ENCODE results near the gene UBXN11.

Gene UBXN11

DNA sequence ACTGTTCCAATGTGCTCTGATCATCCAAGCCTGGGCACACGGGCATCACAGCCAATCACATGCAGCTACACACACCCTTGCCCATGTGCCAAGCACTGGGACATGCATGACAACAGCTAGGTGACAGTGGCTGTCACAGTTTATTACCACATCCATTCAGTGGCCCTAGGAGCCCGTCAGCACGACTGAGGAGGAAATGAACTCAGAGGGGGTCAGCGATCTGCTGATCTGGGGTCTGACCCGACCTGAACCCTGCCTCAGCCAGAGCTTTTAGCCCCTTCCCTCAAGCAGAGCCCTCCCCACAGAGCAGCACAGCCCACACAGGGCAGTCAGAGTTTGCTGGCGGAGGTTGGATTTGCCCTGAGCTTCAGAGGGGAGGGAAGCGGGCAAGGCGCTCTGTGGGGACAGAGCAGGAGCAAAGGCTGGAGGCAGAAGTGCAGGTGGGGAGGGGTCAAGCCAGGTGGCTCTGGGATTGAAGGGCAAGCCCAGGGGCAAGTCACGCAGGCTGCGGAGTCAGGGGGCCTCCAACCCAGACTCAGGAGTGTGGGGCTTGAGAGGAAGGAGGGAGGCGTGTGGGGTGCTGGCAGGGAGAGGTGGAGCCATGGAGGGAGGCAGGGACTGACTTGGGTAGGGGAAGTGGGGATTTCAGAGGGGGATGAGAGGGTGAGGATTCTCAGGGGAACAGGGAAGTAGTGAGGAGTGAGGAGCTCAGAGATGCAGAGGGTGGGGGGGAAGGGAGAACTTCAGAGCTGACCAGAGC lies 16.1 kb downstream of the UBXN11 start:
- H3K27ac ChIP-seq (ENCODE audit: low read depth, low read length), result peak overlapping the region; percentile 20; the same call in 1 of the 2 replicates
- H3K4me1 ChIP-seq (ENCODE audit: insufficient read depth, low read length), result peaks cover 14% of the 10 kb centered on the region
- H3K9me3 ChIP-seq (ENCODE audit: insufficient read depth, low read depth, low read length), result no peaks in the 10 kb centered on the region
- no peaks in the 10 kb centered on the region for H3K27me3 ChIP-seq (ENCODE audit: insufficient read depth, low read length)
- no peaks in the 10 kb centered on the region for H3K36me3 ChIP-seq (ENCODE audit: insufficient read depth, low read length)
- WGBS, result 52% methylated on average over 11 of the region's 11 CpGs
- no peak overlapping the region for H3K4me3 ChIP-seq (ENCODE audit: low read length)
- H3K9ac ChIP-seq (ENCODE audit: low read depth, low read length), result peak overlapping the region; percentile 34; the same call in 1 of the 2 replicates

DNA sequence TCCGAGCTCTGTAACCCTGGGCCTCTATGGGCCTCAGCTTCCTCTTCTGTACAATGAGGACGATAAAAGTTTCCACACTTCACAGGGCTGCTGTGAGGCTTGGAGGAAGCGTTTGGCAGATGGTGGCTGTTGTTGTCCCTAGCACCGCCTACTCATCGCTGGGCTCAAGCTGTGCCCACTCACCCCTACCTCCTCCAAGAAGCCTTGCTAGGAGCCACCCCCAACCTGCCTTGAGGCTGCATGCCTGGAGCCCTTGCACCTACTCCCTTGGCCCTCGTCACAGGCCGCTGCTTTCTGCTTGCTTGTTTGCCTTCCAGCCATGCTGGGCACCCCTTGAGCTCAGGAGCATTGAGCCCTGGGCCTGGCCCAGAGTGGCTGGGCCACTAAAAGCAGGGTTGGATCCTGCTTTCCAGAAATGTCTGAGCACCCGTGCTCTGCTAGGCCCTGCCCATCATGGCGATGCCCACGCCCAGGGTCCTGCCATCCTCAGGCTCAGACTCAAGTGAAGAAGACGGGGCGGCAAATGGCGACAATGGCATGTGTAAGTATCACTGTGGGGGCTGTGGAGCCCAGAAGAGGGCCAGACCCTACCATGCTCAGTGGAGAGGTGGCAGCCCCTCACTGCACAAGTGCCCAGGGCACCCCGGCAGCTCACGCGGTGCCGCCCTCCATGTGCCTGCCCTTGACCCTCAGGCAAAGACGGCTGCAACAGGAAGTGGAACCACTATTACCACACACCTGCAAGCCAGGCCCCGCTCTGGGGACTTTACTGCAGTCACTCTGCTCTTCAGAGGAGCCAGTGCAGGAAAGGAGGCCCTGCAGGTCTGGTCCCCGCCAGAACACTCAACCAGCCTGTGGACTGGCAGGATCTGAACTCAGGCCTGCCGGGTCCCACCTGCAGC lies 17.0 kb downstream of the UBXN11 start:
- Histone ChIP-seq H3K4me1 (ENCODE audit: insufficient read depth, low read length) (peaks cover 14% of the 10 kb centered on the region), H3K4me3 (ENCODE audit: low read length) (no peak overlapping the region), H3K27ac (ENCODE audit: low read depth, low read length) (no peak overlapping the region), H3K27me3 (ENCODE audit: insufficient read depth, low read length) (no peaks in the 10 kb centered on the region), H3K9ac (ENCODE audit: low read depth, low read length) (0 out of 2 replicates have a peak overlapping the region, but pooled peaks have one; percentile 25), H3K9me3 (ENCODE audit: insufficient read depth, low read depth, low read length) (no peaks in the 10 kb centered on the region), H3K36me3 (ENCODE audit: insufficient read depth, low read length) (no peaks in the 10 kb centered on the region)
- 92% methylated on average over 21 of the region's 21 CpGs for WGBS

DNA sequence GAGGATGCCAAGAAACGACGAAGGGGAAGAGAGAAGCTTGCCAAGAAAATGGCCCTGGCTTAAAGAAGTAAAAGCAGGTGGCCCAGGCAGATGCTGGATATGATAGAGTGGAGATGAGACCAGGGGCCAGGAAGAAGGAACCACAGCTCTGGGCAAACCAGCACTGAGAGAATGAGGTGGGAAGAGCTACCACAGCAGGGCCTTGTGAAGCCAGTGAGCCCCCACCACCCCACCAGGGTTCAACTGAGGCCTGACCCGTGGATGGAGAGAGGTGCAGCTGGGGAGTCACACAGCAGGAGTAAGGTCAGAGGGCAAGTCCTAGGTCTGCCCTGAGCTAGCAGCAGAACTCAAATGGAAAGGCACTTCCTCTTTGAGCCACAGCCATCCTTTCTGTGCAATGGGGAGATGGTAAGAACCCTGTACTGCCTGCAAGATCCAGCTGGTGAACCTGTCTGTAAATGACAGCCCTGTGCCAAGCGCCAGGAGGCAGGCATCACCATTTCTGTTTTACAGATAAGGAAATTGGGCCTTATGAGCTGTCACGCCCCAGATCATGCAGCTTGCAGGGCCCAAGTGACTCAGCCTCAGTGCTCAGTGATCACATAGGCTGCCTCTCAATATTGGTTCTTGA lies 18.0 kb downstream of the UBXN11 start:
- H3K27ac ChIP-seq (ENCODE audit: low read depth, low read length), result no peak overlapping the region
- no peaks in the 10 kb centered on the region for H3K36me3 ChIP-seq (ENCODE audit: insufficient read depth, low read length)
- H3K9ac ChIP-seq (ENCODE audit: low read depth, low read length), result no peak overlapping the region
- peaks cover 14% of the 10 kb centered on the region for H3K4me1 ChIP-seq (ENCODE audit: insufficient read depth, low read length)
- no peaks in the 10 kb centered on the region for H3K9me3 ChIP-seq (ENCODE audit: insufficient read depth, low read depth, low read length)
- no peak overlapping the region for H3K4me3 ChIP-seq (ENCODE audit: low read length)
- WGBS, result 90% methylated on average over 5 of the region's 5 CpGs
- no peaks in the 10 kb centered on the region for H3K27me3 ChIP-seq (ENCODE audit: insufficient read depth, low read length)

DNA sequence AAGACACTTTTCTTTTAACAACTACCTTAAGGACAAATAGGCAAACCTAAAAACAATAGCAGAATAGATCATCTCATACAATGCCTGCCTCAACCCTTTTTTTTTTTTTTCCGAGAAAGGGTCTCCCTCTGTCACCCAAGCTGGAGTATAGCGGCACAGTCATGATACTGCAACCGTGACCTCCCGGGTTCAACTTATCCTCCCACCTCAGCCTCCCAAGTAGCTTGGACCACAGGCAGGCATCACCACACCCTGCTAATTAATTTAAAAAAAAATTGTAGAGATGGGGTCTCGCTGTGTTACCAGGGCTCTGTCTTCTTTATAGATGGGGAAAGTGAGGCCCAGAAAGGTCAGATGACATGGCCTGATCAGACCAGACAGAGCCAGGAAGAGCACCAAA lies 18.6 kb downstream of the UBXN11 start:
- no peaks in the 10 kb centered on the region for H3K36me3 ChIP-seq (ENCODE audit: insufficient read depth, low read length)
- no peak overlapping the region for H3K27ac ChIP-seq (ENCODE audit: low read depth, low read length)
- peaks cover 14% of the 10 kb centered on the region for H3K4me1 ChIP-seq (ENCODE audit: insufficient read depth, low read length)
- H3K27me3 ChIP-seq (ENCODE audit: insufficient read depth, low read length), result no peaks in the 10 kb centered on the region
- 96% methylated on average over 5 of the region's 5 CpGs for WGBS
- no peak overlapping the region for H3K9ac ChIP-seq (ENCODE audit: low read depth, low read length)
- no peak overlapping the region for H3K4me3 ChIP-seq (ENCODE audit: low read length)
- no peaks in the 10 kb centered on the region for H3K9me3 ChIP-seq (ENCODE audit: insufficient read depth, low read depth, low read length)

DNA sequence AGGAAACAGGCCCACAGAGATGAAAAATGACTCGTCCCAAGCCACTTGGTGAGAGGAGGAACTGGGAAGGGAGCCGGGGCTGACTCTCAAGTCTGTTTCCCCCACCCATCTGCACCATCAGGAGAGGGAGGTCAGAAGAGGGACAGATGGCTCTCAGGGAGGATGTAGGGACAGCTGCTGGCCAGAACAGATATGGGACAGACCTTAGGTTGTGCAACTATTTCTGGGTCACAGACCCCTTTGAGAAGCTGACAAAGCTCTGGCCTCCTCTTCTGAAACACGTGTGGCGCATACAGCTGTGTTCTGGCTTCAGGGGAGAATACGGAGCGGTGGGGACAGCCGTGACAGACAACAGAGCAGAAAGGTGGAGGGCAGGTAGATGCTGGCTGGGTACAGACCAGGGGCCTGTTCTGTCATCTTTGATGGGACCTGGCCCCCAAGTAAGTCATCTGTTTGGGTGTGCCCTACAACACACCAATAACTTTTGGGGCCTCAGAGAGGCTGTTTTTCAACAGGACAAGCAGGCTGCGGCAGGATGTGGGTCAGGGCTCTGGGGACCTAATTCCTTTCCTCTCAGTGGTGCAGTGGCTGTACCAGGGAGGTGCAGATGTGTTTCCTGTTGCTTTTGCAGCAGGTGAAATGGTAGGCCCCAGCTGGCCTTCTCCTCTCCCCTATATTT lies 19.3 kb downstream of the UBXN11 start:
- WGBS, result 95% methylated on average over 8 of the region's 8 CpGs
- no peaks in the 10 kb centered on the region for H3K9me3 ChIP-seq (ENCODE audit: insufficient read depth, low read depth, low read length)
- H3K36me3 ChIP-seq (ENCODE audit: insufficient read depth, low read length), result no peaks in the 10 kb centered on the region
- H3K27me3 ChIP-seq (ENCODE audit: insufficient read depth, low read length), result no peaks in the 10 kb centered on the region
- H3K9ac ChIP-seq (ENCODE audit: low read depth, low read length), result no peak overlapping the region
- no peak overlapping the region for H3K4me3 ChIP-seq (ENCODE audit: low read length)
- peaks cover 19% of the 10 kb centered on the region for H3K4me1 ChIP-seq (ENCODE audit: insufficient read depth, low read length)
- H3K27ac ChIP-seq (ENCODE audit: low read depth, low read length), result no peak overlapping the region

DNA sequence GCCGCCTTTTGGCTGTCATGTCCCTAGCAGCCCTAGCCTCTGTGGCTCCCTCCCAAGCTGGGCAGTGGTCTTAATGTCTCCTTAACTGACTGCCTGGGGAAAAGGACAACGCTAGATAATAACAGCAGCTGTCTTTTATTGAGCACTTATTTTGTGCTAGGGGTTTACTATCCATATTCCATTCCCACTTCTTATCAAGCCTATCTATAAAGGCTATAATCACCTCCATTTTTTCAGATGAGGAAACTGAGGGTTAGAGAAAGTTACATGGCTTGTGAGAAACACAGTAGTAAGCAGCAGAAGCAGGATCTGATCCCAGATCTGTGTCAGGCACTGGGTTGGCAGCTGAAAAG lies 20.4 kb downstream of the UBXN11 start:
- no peak overlapping the region for H3K9ac ChIP-seq (ENCODE audit: low read depth, low read length)
- H3K27me3 ChIP-seq (ENCODE audit: insufficient read depth, low read length), result no peaks in the 10 kb centered on the region
- no peaks in the 10 kb centered on the region for H3K36me3 ChIP-seq (ENCODE audit: insufficient read depth, low read length)
- H3K4me3 ChIP-seq (ENCODE audit: low read length), result no peak overlapping the region
- no peaks in the 10 kb centered on the region for H3K9me3 ChIP-seq (ENCODE audit: insufficient read depth, low read depth, low read length)
- no peak overlapping the region for H3K27ac ChIP-seq (ENCODE audit: low read depth, low read length)
- H3K4me1 ChIP-seq (ENCODE audit: insufficient read depth, low read length), result peaks cover 25% of the 10 kb centered on the region
- WGBS, result 44% methylated on average over 2 of the region's 2 CpGs

DNA sequence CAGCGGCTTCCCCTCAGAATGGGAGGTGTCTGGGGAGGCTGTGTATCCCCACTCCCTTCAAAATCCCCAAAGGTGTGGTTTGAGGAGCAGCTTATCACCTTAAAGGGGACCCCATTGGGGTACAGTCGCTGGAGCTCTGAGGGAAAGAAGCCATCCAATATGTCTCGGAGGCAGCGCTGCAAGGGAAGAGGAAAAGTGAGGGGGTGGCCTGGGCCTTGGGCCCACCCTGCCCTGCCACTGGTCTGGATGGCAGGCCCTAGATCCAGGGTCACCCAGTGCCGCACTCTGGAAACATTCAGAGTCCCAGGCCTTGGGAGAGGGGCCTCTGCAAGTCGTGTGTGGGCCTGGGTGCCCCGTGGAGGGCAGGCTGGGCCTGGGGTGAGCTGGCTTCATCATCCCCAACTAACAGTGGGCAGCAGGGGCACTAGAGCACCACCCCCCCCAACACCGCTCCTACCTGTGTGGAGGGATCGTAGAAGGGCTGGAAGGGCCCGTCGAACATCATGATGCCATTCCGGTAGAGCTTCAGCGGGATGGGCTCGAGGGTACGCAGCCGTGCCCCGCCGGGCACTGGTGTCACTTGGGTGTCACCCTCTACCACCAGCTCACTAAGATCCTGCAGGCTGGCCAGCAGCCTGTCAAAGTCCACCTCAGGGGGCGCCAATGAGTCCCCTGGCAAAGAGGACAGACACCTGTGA lies 20.9 kb downstream of the UBXN11 start:
- Histone ChIP-seq H3K9ac (ENCODE audit: low read depth, low read length) (no peak overlapping the region), H3K27ac (ENCODE audit: low read depth, low read length) (no peak overlapping the region), H3K4me3 (ENCODE audit: low read length) (no peak overlapping the region), H3K4me1 (ENCODE audit: insufficient read depth, low read length) (peaks cover 24% of the 10 kb centered on the region), H3K27me3 (ENCODE audit: insufficient read depth, low read length) (no peaks in the 10 kb centered on the region), H3K9me3 (ENCODE audit: insufficient read depth, low read depth, low read length) (no peaks in the 10 kb centered on the region), H3K36me3 (ENCODE audit: insufficient read depth, low read length) (no peaks in the 10 kb centered on the region)
- 75% methylated on average over 19 of the region's 19 CpGs for WGBS

DNA sequence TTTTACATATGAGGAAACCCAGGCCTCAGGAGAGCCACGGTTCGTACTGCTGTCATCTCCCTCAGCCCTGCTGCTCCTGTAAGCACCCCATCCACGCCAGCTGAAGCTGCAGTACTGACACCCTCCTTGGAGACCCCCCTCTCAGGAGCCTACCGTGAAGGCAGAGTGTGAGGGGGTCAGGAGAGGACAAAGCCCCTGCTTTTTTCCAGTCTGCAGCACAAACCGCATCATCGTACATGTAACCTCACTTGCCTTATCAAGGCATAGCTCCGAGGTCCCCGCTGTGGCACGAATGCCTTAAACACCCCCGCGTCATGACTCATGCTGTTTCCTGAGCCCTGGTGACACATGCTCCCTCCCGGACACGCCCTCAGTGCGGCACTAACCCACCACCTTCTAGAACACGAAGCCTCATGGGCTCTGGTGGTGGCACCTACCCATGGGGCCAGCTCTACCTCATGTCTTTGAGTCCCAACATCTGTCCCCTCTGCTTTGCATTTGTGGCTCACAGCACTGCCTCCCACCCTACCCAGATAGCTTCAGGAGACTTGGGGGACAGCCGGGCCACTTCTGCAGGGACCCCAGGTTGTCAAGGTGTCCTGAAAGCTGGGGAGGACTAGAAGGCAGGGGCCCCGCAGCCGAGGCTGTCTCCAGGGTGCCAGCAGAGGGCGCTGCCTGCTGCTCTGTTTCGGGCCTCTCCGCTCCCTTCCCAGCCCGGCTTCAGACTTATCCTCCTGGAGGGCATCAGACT lies 21.7 kb downstream of the UBXN11 start:
- H3K9ac ChIP-seq (ENCODE audit: low read depth, low read length), result no peak overlapping the region

DNA sequence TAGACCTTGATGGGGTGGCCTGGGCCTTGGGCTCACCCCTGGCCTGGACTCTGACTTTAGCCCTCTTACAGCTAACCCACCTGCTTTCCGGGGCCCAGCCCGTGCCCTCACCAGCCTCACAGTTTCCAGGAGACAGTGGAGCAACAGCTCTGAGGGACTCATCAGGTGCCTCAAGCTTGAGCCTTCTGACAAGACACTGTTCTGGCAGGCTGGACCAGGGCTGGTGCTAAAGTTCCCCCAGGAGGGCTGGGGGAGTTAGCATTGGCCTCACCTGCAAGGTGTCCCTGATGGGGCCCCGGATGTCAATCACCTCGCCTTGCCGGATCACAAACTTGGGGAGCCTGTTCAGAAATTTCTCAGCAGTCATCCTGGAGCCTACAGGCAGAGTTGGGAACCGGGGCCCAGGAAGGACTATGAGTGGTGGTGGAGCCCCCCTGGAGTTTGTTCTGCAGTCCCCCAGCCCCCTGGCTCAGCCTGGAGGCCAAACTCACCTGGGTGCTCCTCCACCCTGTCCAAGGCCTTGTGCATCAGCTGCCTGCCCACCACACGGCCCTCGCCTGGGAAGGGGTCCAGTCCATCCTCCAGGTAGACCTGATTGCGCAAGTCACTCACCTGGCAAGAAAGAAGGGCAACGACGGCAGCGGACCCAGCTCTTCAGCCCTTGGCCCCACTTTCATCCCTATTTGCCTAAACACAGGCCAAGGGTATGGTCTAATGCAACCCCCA lies 22.4 kb downstream of the UBXN11 start:
- Histone ChIP-seq H3K4me3 (ENCODE audit: low read length) (no peak overlapping the region), H3K9ac (ENCODE audit: low read depth, low read length) (no peak overlapping the region), H3K27ac (ENCODE audit: low read depth, low read length) (no peak overlapping the region; the same call in 1 of the 2 replicates), H3K4me1 (ENCODE audit: insufficient read depth, low read length) (peaks cover 20% of the 10 kb centered on the region), H3K27me3 (ENCODE audit: insufficient read depth, low read length) (no peaks in the 10 kb centered on the region), H3K9me3 (ENCODE audit: insufficient read depth, low read depth, low read length) (no peaks in the 10 kb centered on the region), H3K36me3 (ENCODE audit: insufficient read depth, low read length) (no peaks in the 10 kb centered on the region)
- WGBS, result 92% methylated on average over 12 of the region's 12 CpGs

More for the DNA sequence above, 21.7 kb downstream of the UBXN11 start:
- H3K36me3 ChIP-seq (ENCODE audit: insufficient read depth, low read length), result no peaks in the 10 kb centered on the region
- H3K4me1 ChIP-seq (ENCODE audit: insufficient read depth, low read length), result peaks cover 20% of the 10 kb centered on the region
- 35% methylated on average over 22 of the region's 22 CpGs for WGBS
- no peak overlapping the region; the same call in 1 of the 2 replicates for H3K27ac ChIP-seq (ENCODE audit: low read depth, low read length)
- no peaks in the 10 kb centered on the region for H3K9me3 ChIP-seq (ENCODE audit: insufficient read depth, low read depth, low read length)
- no peaks in the 10 kb centered on the region for H3K27me3 ChIP-seq (ENCODE audit: insufficient read depth, low read length)
- H3K4me3 ChIP-seq (ENCODE audit: low read length), result no peak overlapping the region

Data from HUES64 (cell line).